Fibroblast of mammary gland (primary cell): ENCODE data around the gene VAMP3.

Source experiments
- DNase-seq: peaks from one replicate; pipeline ENCODE4 v3.0.0-alpha.2; 2010; ENCODE audit warnings: low read depth
- H3K4me3 ChIP-seq: 2 replicates; pipeline ENCODE4 v1.5.1; 2011; ENCODE audit warnings: low read depth, mild to moderate bottlenecking, low read length, moderate library complexity; ENCODE audit not compliant: control insufficient read depth
- TF ChIP-seq, protein P1 (sequence below): conservative IDR thresholded peaks from 2 replicates; pipeline ENCODE4 v1.5.1; 2011; ENCODE audit warnings: low read depth, low read length, inconsistent platforms; ENCODE audit not compliant: control insufficient read depth, insufficient read depth

The VAMP3 gene

DNA sequence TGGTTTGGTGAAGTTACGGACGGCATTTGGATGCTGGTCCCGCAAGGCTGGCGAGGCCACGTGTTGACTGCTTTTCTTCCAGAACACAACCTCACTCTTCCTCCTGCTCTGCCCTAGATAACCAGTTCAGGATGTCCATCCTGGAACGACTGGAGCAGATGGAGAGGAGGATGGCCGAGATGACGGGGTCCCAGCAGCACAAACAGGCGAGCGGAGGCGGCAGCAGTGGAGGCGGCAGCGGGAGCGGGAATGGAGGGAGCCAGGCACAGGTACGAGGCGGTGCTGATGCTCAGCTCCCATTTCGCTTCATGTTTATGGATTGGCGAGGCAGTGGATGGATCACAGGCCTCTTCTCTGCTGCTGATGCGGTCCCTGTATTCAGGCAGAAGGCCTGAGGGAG is 38.8 kb upstream of the VAMP3 start:
- no peak for DNase-seq
- TF ChIP-seq, protein P1, sequence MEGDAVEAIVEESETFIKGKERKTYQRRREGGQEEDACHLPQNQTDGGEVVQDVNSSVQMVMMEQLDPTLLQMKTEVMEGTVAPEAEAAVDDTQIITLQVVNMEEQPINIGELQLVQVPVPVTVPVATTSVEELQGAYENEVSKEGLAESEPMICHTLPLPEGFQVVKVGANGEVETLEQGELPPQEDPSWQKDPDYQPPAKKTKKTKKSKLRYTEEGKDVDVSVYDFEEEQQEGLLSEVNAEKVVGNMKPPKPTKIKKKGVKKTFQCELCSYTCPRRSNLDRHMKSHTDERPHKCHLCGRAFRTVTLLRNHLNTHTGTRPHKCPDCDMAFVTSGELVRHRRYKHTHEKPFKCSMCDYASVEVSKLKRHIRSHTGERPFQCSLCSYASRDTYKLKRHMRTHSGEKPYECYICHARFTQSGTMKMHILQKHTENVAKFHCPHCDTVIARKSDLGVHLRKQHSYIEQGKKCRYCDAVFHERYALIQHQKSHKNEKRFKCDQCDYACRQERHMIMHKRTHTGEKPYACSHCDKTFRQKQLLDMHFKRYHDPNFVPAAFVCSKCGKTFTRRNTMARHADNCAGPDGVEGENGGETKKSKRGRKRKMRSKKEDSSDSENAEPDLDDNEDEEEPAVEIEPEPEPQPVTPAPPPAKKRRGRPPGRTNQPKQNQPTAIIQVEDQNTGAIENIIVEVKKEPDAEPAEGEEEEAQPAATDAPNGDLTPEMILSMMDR = no peak
- no peak overlapping the region for H3K4me3 ChIP-seq

DNA sequence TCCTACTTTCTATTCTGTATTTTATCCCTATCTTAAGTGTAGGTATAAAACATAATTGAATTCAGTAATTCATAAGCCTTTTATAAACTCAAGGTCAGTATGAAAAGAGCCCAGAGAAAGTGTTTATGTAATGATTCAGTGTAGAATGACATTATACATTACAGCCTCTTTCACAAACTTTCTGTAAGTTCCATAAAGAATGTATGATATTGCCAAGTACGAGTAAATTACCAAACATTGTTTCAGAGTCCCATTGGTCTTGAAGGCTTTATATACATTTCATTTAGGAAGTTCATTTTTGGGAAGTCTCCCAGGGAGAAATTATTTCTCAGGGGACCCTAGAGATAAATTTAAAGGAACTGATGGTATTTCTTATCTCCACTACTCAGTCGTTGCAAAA is 37.8 kb upstream of the VAMP3 start:
- DNase-seq = no peak
- TF ChIP-seq, protein P1 = no peak
- H3K4me3 ChIP-seq = no peak overlapping the region

DNA sequence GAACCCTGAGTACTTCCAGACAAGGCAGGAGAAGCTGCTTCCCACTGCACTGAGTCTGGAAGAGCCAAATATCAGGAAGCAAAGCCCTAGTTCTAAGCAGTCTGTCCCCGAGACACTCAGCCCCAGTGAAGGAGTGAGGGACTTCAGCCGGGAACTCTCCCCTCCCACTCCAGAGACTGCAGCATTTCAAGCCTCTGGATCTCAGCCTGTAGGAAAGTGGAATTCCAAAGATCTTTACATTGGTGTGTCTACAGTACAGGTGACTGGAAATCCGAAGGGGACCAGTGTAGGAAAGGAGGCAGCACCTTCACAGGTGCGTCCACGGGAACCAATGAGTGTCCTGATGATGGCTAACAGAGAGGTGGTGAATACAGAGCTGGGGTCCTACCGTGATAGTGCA is 33.1 kb upstream of the VAMP3 start:
- DNase-seq = no peak
- TF ChIP-seq, protein P1 = no peak
- no peak overlapping the region for H3K4me3 ChIP-seq

DNA sequence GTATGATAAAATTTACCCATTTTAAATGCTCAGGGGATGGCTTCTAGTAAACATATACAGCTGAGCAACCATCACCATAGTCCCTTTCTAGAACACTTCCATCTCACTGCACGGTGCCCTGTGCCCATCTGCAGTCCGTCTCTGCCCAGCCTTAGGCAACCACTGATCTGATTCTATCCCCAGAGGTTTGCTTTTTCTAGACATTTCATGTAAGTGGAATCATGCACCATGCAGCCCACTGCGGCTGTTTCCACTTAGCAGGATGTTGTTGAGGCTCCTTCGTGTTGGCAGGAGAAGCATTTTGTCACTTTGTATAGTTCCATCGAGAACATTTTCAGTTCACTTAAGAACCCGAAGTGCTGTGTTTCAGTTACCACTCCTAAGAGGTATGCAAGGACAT is 27.8 kb upstream of the VAMP3 start:
- TF ChIP-seq, protein P1 = no peak
- H3K4me3 ChIP-seq = no peak overlapping the region
- DNase-seq = no peak

DNA sequence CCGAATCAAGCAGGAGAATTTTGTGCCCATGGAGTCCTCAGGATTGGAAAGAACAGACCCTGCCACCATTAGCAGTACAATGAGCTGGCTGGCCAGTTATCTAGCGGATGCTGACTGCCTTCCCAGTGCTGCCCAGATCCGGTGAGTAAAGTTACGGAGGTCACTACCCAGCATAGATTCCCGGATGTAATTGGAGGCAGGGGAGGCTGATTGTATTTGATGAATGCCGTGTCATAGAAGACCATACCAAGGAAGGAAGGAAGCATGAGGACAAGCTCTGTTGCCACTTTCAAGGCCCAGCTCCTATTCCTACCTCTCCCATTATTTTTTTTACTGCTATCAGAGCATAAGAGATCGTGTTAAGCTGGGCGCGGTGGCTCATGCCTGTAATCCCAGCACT is 26.2 kb upstream of the VAMP3 start:
- no peak for DNase-seq
- TF ChIP-seq, protein P1 = no peak
- H3K4me3 ChIP-seq = no peak overlapping the region

DNA sequence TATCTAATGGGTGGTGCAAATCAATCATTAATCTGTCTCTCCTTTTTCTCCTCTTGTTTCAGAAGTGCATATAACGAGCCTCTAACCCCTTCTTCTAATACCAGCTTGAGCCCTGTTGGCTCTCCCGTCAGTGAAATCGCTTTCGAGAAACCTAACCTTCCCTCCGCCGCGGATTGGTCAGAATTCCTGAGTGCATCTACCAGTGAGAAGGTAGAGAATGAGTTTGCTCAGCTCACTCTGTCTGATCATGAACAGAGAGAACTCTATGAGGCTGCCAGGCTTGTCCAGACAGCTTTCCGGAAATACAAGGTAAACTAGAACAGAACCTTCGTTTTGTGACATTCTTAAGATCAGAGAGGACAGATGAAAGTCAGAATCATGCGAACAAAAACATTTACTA is 25.3 kb upstream of the VAMP3 start:
- no peak overlapping the region for H3K4me3 ChIP-seq
- DNase-seq = no peak
- TF ChIP-seq, protein P1 = no peak

DNA sequence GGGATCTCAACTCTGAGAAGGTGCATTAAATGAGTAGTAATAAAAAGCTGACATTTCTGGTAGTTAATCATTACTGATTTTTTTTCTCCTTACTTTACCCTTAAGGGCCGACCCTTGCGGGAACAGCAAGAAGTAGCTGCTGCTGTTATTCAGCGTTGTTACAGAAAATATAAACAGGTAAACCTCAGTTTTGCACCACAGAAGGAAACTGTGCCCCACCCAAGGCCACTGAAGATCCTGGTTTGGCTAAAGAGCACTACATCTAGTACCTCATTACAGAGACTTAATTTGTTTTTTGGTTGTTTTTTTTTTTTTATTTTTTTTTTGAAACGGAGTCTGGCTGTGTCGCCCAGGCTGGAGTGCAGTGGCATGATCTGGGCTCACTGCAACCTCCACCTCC is 23.5 kb upstream of the VAMP3 start:
- TF ChIP-seq, protein P1 = no peak
- H3K4me3 ChIP-seq = no peak overlapping the region
- no peak for DNase-seq
